Stimulated activated CD8-positive, alpha-beta memory T cell treated with anti-CD3 and anti-CD28 coated beads, Interleukin-7, amount 100 ng/mL, for 4 hours (primary cell): ENCODE data around the gene CCNL1.
"Not testable (repeated sequence)": the region's sequence is repeated elsewhere in the genome, so short reads cannot be mapped to it uniquely, and the experiment has no call there.

Source experiments
- DNase-seq, 2 donors: peaks; one replicate each; pipeline ENCODE4 v3.0.0-alpha.2; 2020; ENCODE audit warnings: low read depth in 2 of 2

CCNL1 gene

DNA sequence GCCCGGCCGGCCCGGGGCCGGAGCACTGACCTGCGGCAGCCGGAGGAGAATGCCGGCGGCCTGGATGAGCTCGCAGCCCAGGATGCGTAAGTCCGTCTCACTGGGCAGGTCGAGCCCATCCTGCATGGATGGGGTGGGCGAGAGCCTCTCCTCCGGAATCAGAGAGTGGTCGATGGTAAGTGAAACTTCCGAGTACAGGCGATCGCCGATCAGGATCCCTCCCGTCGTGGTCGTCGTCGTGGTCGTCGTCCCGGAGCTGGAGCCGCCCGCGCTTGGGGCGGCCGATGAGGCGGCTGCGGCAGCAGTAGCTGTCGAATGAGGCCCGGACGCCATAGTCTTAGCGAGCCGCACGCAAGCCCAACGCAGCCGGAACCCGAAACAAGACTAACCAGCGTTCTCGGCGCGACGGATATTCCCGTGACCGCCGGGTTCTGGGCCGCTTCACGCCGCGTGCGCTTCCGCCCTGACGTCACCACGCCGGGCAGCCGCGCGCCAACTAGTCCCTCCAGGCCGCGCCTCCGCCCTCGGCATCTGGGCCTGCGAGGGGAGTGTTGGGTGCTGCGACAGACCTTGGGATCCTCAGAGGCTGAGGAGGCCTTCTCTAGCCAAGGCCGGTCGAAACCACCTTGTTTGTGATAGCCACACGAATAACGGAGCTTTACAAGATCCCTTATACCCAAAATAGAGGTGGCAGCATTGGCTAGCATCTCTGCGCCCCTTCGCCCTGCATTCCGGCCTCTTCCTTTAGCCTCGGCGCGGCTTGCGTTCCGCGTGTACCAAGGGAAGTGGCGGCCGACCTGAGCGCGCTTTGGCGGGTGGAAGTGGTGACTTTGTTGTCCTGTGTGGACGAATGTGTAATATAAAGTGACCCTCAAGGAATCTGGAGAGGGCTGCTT, at the start of gene CCNL1:
TSS of gene CCNL1 (minus strand) at position 386 of the 896 bp plus-strand sequence. CDS start at position 333, 53 bp downstream.
- DNase-seq: peak; percentile 88 to 97

DNA sequence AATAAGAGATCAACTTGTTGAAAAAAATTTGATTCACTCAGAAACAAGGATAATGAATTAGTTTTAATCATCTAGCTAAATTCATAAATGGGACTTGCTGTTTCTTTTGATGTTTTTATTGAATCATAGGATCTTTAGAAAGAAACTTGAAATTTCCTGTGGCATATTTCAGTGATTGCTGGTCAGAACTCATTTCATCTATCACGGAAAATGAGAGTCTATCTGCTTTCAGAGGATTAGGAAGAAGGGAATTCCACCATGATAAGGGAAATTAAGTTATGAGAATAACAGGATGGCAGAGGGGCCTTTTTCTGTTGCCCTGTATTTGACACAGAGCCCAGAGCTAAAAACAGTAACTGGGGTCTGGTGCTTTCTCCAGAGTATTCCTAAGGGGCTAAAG, 44.9 kb upstream of the CCNL1 start:
- no peak for DNase-seq

DNA sequence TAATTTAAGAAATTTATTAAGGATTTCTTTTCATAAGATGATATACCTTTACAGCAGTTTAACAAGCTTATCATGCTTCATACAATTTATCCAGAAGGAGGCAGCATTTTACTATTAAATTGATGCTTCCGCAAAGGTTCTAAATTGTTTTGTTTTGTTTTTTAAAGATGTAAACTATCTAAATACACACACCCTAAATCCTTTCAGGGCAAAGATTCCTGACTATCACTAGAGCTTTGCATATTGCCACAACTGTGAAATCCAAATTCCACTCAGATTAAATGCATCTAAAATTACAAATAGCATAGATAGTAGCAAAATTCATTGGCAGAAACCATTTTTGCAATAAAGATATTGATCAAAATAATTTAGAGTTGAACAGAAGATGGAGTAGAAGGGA, 44.5 kb upstream of the CCNL1 start:
- no peak for DNase-seq

DNA sequence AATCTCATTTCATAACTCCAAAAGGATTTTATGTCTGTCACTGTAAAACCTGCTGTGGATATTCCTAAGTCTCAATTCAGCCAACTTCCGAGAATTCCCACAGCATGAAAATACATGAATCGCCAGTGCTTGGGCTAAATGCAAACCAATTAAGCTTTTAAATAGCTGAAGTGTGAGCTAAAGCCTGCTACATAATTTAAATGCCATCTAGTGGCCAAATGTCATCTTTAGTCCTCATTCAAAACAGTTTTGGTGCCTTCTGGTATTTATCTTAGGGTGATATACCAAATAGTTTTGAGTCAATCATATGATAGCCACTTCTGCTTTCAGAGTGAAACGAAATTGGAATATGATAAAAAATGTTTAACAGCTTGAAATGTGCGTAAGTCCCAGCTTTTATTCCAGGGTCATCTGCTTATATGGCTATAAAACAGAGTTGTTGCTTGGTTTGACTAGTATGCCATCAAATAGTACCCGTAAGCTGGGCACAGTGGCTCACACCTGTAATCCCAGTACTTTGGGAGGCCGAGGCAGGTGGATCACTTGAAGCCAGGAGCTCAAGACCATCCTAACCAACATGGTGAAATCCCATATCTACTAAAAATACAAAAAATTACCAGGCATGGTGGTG, 41.8 kb upstream of the CCNL1 start:
- DNase-seq: no peak

DNA sequence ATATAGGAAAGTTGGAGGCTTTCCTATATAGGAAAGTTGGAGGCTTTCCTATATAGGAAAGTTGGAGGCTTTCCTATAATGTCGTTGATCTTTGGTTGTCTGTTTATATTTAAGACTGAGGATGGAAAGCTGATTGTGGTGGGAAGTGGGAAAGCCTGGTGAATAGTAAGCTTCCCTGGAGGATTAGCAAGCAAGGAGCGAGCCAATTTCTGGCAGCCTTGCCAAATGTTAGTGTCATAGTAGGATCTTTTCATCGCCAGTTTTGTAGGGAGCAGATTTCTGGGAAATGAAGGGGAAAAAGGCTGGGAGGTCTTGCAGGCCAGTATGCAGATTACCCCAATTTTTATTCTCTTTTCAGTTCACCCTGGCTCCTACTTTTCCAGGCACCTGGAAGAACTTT, 39.9 kb upstream of the CCNL1 start:
- no peak for DNase-seq

DNA sequence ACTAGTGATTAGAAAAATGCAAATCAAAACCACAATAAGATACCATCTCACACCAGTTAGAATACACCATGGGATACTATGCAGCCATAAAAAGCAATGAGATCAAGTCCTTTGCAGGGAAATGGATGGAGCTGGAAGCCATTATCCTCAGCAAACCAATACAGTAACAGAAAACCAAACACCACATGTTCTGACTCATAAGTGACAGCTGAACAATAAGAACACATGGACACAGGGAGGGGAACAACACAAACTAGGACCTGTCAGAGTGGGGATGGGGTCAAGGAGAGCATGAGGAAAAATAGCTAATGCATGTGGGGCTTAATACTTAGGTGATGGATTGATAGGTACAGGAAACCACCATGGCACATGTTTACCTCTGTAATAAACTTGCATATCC, 36.0 kb upstream of the CCNL1 start:
- DNase-seq: no peak

DNA sequence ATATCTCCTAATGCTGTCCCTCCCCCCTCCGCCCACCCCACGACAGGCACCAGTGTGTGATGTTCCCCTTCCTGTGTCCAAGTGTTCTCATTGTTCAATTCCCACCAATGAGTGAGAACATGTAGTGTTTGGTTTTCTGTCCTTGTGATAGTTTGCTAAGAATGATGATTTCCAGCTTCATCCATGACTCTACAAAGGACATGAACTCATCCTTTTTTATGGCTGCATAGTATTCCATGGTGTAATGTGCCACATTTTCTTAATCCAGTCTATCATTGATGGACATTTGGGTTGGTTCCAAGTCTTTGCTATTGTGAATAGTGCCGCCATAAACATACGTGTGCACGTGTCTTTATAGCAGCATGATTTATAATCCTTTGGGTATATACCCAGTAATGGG, 31.2 kb upstream of the CCNL1 start:
- not testable (repeated sequence) for DNase-seq

DNA sequence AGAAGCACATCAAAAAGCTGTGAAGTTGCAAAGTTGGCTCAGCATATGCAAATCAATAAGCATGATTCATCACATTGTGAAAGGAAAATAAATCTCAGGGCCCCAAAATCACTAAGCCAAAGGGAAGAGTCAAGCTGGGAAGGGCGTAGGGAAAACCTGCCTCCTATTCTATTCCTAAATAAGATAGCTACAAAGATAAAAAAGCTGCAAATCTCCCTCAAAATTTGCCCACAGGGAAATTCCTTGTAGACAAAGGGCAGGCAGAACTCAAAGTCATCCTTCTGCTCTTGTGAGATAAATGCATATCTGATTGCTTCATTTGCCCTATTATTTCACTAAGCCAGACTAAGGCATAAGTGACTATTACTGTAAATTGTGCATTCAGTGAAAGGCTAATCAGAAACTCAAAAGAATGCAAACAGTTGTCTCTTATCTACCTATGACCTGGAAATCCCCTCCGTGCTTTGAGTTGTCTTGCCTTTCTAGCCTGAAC, 30.5 kb upstream of the CCNL1 start:
- DNase-seq: no peak

DNA sequence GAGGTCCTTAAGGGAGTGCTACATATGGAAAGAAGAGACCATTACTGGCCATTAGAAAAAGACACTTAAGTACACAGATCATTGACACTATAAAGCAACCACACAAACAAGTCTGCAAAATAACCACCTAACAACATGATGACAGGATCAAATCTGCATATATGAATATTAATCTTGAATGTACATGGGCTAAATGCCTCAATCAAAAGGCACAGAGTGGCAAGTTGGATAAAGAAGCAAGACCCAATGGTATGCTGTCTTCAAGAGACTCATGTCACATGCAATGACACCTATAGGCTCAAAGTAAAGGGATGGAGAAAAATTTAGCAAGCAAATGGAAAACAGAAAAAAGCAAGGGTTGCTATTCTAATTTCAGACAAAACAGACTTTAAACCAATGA, 28.4 kb upstream of the CCNL1 start:
- no peak for DNase-seq

DNA sequence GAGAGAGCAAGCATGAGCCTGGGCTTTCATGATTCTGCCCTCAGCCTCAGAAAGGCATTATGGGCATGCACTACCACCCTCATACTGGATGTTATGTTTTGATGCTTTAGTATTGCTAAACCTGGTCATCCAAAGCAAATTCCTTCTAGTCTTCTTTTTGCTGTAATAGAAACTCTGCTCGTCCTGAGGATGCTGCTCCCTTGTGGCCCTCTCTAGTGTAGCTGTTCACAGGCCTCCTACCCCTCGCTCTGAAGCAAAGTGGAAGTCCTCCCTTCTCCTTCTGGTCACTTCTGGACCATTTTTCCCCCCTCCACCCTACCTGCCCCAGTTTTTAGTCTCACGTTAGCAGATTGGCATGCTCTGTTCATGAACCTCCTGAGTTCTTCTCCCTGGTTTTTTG, 22.9 kb upstream of the CCNL1 start:
- no peak for DNase-seq

DNA sequence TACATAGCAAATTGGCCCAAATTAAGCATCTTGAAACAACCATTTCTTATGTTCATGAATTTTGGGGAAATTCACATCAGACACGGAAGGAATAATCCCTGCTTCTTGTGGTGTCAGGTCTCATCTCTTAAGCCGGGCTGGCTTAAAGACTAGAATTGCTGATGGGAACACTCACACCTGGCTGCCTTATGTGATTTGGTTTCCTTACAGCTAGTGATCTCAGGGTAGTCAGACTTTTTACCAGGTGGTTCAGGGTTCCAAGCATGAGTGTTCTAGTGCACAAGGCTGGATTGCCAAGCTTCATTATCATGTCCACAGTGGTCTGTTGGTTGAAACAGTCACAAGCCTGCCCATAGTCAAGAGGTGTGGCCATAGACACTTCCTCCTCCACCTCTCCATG, 20.3 kb upstream of the CCNL1 start:
- DNase-seq: no peak

DNA sequence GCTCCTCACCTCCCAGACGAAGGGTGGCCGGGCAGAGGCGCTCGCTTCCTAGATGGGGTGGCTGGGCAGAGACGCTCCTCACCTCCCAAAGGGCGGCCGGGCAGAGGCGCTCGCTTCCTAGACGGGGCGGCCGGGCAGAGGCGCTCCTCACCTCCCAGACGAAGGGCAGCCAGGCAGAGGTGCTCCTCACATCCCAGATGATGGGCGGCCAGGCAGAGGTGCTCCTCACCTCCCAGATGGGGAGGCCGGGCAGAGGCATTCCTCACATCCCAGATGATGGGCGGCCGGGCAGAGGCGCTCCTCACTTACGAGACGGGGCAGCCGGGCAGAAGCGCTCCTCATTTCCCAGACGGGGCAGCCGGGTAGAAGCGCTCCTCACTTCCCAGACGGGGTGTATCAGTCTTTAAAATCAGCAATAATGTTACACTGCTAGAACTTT, 19.4 kb upstream of the CCNL1 start:
- no peak for DNase-seq

DNA sequence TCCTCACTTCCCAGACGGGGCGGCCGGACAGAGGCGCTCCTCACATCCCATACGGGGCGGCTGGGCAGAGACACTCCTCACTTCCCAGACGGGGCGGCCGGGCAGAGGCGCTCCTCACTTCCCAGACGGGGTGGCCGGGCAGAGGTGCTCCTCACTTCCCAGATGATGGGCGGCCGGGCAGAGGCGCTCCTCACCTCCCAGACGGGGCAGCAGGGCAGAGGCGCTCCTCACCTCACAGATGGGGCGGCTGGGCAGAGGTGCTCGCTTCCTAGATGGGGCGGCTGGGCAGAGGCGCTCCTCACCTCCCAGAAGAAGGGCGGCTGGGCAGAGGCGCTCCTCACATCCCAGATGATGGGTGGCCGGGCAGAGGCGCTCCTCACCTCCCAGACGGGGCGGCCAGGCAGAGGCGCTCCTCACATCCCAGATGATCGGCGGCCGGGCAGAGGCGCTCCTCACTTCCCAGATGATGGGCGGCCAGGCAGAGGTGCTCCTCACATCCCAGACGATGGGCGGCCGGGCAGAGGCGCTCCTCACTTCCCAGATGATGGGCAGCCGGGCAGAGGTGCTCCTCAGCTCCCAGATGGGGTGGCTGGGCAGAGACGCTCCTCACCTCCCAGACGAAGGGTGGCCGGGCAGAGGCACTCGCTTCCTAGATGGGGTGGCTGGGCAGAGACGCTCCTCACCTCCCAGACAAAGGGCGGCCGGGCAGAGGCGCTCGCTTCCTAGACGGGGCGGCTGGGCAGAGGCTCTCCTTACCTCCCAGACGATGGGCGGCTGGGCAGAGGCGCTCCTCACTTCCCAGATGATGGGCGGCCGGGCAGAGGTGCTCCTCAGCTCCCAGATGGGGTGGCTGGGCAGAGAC, 18.8 kb upstream of the CCNL1 start:
- not testable (repeated sequence) for DNase-seq

DNA sequence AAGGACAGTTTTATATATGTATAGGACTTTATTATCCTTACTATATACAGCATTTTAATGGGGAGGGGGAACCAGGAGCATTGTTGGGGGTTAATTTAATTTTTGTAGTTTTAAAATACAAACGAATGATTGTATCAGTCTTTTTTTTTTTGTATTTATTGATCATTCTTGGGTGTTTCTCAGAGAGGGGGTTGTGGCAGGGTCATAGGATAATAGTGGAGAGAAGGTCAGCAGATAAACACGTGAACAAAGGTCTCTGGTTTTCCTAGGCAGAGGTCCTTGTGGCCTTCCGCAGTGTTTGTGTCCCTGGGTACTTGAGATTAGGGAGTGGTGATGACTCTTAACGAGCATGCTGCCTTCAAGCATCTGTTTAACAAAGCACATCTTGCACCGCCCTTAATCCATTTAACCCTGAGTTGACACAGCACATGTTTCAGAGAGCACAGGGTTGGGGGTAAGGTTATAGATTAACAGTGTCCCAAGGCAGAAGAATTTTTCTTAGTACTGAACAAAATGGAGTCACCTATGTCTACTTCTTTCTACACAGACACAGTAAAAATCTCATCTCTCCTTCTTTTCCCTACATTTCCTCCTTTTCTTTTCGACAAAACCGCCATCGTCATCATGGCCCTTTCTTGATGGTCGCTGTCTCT, 18.0 kb upstream of the CCNL1 start:
- DNase-seq: not testable (repeated sequence)

DNA sequence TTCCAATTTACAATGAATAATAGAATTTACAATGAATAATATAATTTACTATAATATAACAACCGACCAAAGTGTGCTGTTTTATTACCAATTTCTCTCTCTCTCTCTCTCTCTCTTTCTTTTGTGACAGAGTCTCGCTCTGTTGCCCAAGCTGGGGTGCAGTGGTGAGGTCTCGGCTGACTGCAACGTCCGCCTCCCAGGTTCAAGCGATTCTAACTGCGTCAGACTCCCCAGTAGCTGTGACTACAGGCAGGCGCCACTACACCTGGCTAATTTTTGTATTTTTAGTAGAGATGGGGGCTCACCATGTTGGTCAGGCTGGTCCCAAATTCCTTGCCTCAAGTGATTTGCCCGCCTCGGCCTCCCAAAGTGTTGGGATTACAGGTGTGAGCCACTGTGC, 17.0 kb upstream of the CCNL1 start:
- no peak for DNase-seq

DNA sequence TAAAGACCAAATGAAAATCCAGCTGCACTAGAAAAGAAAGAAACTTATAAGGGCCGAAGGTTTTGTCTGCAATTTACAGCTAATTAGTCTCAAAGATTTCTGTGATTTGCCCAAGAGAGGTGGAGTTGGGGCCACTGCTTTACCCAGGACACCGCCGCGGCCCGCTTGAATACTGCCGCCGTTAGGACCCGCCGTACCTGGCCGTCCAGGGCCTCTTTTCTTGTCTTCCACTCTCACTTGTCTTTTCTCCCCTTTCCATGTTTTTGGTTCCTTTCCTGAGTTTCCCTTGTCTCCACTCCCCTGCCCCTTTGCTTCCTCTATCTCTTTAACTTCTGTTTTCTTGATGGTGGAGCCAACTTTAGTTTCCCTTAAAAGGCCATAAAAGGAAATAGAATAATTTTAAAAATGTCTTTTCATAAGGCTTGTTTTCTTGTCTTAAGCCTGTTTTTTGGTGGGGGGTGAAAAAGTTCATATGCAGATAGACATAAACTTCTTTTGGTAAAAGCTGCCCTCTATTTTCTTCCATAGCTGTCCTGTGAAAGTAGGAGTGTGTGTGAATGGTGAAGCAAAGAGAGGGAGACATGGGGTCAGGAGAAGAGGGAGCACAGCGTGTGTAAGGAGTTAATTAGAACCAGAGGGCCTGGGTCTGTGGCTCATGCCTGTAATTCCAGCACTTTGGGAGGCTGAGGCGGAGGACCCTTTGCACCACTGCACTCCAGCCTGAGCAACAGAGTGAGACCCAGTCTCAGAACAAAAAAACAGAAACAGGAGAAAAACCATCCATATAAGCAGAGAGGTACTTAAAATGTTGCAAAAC, 16.0 kb upstream of the CCNL1 start:
- DNase-seq: no peak

DNA sequence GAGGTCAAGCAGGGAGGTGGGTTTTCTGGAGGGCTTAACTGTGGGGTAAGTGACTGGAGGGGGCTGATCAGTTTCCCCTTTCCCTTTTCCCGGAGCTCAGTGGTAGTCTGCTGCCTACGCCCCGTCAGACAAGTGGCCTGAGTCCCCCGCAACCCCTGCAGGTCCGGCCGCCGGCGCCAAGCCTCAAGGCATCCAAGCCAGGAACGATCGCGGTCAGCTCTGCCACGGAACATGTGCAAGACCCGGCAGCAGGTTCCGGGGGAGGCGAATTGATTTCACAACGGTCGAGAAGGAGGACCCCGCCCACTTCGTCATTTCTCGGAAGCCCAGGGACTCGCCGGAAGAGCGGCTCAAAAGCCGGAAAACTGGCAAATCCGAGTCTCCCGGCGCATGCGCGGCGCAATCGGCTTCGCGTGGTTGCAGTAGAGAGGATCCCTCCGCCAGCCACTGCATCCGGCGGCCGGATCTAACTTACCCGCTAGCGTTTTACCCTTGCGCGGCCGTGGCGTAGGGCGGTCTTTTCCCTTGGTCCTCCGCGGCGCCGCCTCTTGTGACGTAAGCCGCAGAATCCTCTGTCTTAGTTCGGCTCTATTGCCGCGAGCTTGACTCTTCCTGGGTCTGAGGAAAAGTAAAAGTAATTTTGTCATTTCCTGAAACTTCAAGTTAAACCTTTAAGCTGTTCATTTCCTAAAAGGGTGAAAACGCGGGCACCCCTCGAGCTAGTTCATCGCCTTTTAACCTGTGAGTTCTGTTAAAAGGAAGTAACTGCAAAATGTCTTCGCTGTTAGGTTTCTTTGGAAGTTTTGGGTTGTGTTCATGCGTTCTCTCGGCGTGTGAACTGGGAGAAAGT, 14.9 kb upstream of the CCNL1 start:
- DNase-seq: peak; percentile 99

DNA sequence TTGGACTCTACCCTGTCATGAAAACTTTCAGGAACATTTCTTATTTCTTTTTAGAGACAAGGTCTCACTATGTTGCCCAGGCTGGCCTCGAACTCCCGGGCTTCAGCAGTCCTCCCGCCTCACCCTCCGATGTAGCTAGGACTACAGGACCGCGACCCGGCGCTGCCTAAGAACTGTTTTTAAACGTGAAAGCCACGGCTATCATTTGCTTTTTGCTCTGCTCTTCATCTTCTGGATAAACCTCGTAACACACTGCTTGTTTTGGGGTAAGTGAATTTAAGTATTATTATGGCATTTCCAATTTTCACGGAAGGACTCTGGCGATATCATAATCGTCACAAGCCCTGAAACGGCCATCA, 14.3 kb upstream of the CCNL1 start:
- DNase-seq: no peak

DNA sequence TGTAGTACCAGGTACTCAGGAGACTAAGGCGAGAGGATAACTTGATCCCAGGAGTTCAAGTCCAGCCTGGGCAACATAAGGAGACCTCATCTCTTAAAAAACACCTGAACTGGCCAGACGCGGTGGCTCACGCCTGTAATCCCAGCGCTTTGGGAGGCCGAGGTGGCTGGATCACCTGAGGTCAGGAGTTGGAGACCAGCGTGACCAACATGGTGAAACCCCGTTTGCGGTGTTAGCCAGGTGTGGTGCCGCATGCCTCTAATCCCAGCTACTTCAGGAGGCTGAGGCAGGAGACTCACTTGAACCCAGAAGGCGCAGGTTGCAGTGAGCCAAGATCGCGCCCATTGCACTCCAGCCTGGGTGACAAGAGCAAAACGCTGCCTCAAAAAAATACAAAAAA, 13.4 kb upstream of the CCNL1 start:
- not testable (repeated sequence) for DNase-seq

DNA sequence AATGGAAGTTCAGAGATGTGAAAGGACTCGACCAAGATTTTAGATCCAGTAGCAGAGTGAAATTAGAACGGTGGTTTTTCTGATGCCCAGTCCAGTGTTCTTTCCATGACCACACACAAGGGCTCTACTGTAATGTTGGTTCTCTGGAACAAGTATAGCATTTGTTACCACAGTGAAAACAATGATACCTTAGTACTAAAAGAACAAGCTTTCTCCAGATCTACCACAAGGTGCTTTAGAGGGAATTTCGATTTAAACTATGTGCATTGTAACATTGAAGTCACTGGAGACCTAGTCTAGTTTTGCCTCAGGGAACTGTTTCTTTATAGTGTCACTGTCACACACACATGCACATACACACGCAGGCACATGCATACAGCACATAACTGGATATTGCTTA, 12.8 kb upstream of the CCNL1 start:
- no peak for DNase-seq
